Measurements from ENCODE around the gene FADS2. TPM values are rescaled to one million over a fixed set of nuclear protein-coding genes. Genes with fewer than 3 reads are reported as not detected.
A peak's percentile ranks its signal among the peaks of the same experiment; 100 is the strongest.

The FADS2 gene
- total and polyA plus RNA-seq, 10 of the 15 experiments (the other 5 are each of a cell fraction or from before 2014, with no cell fraction given), result 3.3 to 313 (median 149) TPM

DNA sequence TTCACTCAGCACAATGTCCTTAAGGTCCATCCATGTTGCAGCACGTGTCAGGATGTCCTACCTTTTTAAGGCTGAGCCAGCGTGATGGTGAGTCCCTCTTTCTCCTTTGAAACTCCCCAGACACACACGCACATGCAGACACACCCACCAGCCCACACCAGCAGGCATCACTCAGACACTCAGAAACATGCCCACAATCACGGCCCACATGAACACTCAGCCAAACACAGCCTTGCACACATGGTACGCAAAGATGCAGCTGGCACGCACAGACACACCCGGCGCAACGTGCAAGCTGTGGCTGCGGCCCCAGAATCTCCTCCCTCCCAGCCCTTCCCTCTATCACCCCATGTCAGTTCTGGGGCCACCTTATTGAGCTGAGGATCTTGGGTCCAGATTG is 55.2 kb downstream of the FADS2 start:
- Histone ChIP-seq H3K27ac (ENCODE audit: control insufficient read depth, insufficient read depth) (no peak overlapping the region), H3K36me3 (ENCODE audit: control insufficient read depth in 2 of 2, insufficient read depth in 2 of 2, low read length in 1 of 2) (no peaks in the 10 kb centered on the region), H3K9ac (ENCODE audit: control insufficient read depth, insufficient read depth, low read length) (no peak overlapping the region), H3K4me1 (ENCODE audit: control insufficient read depth, insufficient read depth, low read length) (peaks cover 22% of the 10 kb centered on the region), H3K27me3 (replicated peaks in 1 of 2; ENCODE audit: control insufficient read depth in 2 of 2, insufficient read depth in 2 of 2, low read length in 1 of 2) (no peaks in the 10 kb centered on the region; a peak in 1 of 4 replicates), H2AFZ (ENCODE audit: control insufficient read depth, low read depth, low read length) (no peak overlapping the region), H3K4me2 (ENCODE audit: control insufficient read depth, insufficient read depth) (no peak overlapping the region), H3K9me3 (replicated peaks; ENCODE audit: control insufficient read depth, insufficient read depth, low read length) (no peaks in the 10 kb centered on the region; the same call in 2 of the 3 replicates), H3K79me2 (ENCODE audit: control insufficient read depth, insufficient read depth, low read length) (no peaks in the 10 kb centered on the region), H4K20me1 (ENCODE audit: control insufficient read depth, insufficient read depth) (no peaks in the 10 kb centered on the region), H3K4me3 (no peak overlapping the region)
- 83% methylated on average over 10 of the region's 10 CpGs for WGBS (ENCODE audit: insufficient coverage, insufficient replicate concordance, low lambda C conversion rate, missing lambda C conversion rate)
- DNase-seq (ENCODE audit: low read depth, low spot score), result no peak
- in situ Hi-C loops (cut with MboI) (no loop called here), intact Hi-C loops (cut with micrococcal nuclease; ENCODE audit: unreplicated experiment) (no loop called here)
- ATAC-seq, result no peak
- no TSS peak for BruUV-seq (replicated peaks)
- ChIA-PET POLR2A (no interaction called here), RAD21 (ENCODE audit: unreplicated experiment) (no interaction called here), CTCF (interaction anchor here (0.6 to 2.2 kb wide), 5 partner anchors 11 to 449 kb away, joined by 3 to 6 read pairs (median 5); no protein-coding TSS in a partner anchor), SMC1A (ENCODE audit: uncharacterized antibody, unreplicated experiment) (interaction anchor here (0.9 to 2.5 kb wide), 4 partner anchors 9 to 199 kb away, joined by 3 to 11 read pairs (median 4); no protein-coding TSS in a partner anchor)
- FAIRE-seq, result no peak
- TF ChIP-seq, protein P1, sequence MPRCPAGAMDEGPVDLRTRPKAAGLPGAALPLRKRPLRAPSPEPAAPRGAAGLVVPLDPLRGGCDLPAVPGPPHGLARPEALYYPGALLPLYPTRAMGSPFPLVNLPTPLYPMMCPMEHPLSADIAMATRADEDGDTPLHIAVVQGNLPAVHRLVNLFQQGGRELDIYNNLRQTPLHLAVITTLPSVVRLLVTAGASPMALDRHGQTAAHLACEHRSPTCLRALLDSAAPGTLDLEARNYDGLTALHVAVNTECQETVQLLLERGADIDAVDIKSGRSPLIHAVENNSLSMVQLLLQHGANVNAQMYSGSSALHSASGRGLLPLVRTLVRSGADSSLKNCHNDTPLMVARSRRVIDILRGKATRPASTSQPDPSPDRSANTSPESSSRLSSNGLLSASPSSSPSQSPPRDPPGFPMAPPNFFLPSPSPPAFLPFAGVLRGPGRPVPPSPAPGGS (IDR thresholded peaks at IDR 0.05; ENCODE audit: borderline replicate concordance, insufficient read depth, low read depth, low read length, poor library complexity, severe bottlenecking), result peak; percentile 84
- TF ChIP-seq, protein P2, sequence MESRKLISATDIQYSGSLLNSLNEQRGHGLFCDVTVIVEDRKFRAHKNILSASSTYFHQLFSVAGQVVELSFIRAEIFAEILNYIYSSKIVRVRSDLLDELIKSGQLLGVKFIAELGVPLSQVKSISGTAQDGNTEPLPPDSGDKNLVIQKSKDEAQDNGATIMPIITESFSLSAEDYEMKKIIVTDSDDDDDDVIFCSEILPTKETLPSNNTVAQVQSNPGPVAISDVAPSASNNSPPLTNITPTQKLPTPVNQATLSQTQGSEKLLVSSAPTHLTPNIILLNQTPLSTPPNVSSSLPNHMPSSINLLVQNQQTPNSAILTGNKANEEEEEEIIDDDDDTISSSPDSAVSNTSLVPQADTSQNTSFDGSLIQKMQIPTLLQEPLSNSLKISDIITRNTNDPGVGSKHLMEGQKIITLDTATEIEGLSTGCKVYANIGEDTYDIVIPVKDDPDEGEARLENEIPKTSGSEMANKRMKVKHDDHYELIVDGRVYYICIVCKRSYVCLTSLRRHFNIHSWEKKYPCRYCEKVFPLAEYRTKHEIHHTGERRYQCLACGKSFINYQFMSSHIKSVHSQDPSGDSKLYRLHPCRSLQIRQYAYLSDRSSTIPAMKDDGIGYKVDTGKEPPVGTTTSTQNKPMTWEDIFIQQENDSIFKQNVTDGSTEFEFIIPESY (IDR thresholded peaks at IDR 0.05), result no peak
- TF ChIP-seq, protein P3, sequence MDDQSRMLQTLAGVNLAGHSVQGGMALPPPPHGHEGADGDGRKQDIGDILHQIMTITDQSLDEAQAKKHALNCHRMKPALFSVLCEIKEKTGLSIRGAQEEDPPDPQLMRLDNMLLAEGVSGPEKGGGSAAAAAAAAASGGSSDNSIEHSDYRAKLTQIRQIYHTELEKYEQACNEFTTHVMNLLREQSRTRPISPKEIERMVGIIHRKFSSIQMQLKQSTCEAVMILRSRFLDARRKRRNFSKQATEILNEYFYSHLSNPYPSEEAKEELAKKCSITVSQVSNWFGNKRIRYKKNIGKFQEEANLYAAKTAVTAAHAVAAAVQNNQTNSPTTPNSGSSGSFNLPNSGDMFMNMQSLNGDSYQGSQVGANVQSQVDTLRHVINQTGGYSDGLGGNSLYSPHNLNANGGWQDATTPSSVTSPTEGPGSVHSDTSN (IDR thresholded peaks at IDR 0.05; ENCODE audit: insufficient replicate concordance, low read depth, low read length), result peak; percentile 38
- TF ChIP-seq, protein P4, sequence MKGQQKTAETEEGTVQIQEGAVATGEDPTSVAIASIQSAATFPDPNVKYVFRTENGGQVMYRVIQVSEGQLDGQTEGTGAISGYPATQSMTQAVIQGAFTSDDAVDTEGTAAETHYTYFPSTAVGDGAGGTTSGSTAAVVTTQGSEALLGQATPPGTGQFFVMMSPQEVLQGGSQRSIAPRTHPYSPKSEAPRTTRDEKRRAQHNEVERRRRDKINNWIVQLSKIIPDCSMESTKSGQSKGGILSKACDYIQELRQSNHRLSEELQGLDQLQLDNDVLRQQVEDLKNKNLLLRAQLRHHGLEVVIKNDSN (IDR thresholded peaks at IDR 0.05; ENCODE audit: borderline replicate concordance, extremely low read length, insufficient read depth, low read depth, low read length), result no peak
- no peak for TF ChIP-seq SUPT20H (IDR thresholded peaks at IDR 0.05; ENCODE audit: borderline replicate concordance, control insufficient read depth, low read depth, low read length)

Measured in GM12878 (cell line).